AG04450 (cell line): ENCODE results near the gene IREB2. TPM values are rescaled to one million over a fixed set of nuclear protein-coding genes. Genes with fewer than 3 reads are reported as not detected.
"Not testable (repeated sequence)": the region's sequence is repeated elsewhere in the genome, so short reads cannot be mapped to it uniquely, and the experiment has no call there.

Source experiments
- CTCF ChIA-PET: fragments of 300-600, 350-600 bp; formaldehyde crosslinking; extraction: SDS; loops from one replicate; lab custom pipeline; 2022; ENCODE audit warnings: antibody characterized with exemption, inconsistent platforms; lab: Charles Lee
- POLR2A ChIA-PET: fragments of 350-600 bp; formaldehyde crosslinking; extraction: SDS; loops from one replicate; lab custom pipeline; 2021; ENCODE audit warnings: antibody characterized with exemption, inconsistent platforms; lab: Yijun Ruan, JAX
- DNase-seq: peaks from one replicate; pipeline ENCODE4 v3.0.0-alpha.2; 2011; ENCODE audit warnings: low read depth, low spot score
- H3K27ac ChIP-seq: one replicate; pipeline ENCODE4 v1.5.1; 2012; ENCODE audit warnings: low read depth, low read length, control low read depth
- H3K27me3 ChIP-seq: one replicate; pipeline ENCODE4 v1.6.0; 2012; ENCODE audit warnings: low read length; ENCODE audit not compliant: control insufficient read depth, insufficient read depth
- H3K4me3 ChIP-seq: 2 replicates; pipeline ENCODE4 v1.5.1; 2011; ENCODE audit warnings: mild to moderate bottlenecking, low read depth, low read length, control low read depth
- H3K9me3 ChIP-seq: 2 replicates; pipeline ENCODE4 v1.5.1; 2012; ENCODE audit warnings: low read length; ENCODE audit not compliant: control insufficient read depth, insufficient read depth
- CTCF ChIP-seq: IDR thresholded peaks from 2 replicates; pipeline ENCODE4 v1.5.1; 2011; ENCODE audit warnings: low read depth, low read length, control low read depth, inconsistent platforms
- polyA plus RNA-seq: library from polyadenylated mRNA; depleted of rRNA; stranded (reverse); fragments of >200 nt; gene quantifications from 2 replicates; pipeline ENCODE4 v1.2.3, GENCODE V29; 2011

IREB2 gene
- polyA plus RNA-seq, 1 experiment, result 30.4 TPM

DNA sequence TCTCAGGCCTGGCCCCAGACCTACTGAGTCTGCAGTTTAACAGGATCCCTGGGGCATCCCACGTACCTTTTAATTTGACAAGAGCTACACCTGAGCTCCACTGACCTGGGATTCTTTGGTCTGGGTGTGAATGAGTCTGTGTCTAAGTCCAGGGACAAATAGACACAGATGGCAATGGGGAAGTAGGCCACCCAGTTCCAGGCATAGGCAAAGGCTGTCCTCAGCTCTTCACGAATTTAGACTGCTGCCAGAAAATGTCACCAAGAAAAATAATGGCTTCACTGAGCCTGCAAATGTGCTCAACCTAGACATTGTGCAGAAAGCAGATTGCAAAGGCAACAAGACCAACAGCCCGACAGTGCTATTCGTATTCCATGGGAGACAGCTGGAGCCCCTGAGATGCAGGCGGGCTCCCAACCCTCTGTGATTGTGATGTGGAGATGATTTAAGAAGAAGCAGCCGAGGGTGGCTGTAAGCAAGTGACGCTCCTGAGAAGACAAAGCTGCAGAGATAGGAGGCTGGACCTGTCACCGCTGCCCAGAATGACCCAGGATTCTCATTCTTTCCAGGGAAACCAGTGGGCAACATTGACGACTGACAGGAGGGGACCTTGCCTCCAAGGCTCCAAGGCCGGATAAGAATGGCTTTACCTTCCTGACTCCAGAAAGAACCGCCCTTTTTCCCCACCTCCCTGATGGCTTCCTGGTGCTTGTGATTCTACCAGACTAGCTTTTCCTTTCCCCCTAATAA is 39.8 kb upstream of the IREB2 start:
- no peak overlapping the region for H3K4me3 ChIP-seq
- POLR2A ChIA-PET, result interaction anchor here (0.7 kb wide), 1 partner anchor 171 kb away, joined by 3 read pairs; no protein-coding TSS in a partner anchor
- H3K27me3 ChIP-seq, result peaks cover 27% of the 10 kb centered on the region
- no peak overlapping the region for H3K27ac ChIP-seq
- no peak for DNase-seq
- H3K9me3 ChIP-seq, result no peaks in the 10 kb centered on the region
- TF ChIP-seq CTCF, result no peak
- CTCF ChIA-PET, result no interaction called here

DNA sequence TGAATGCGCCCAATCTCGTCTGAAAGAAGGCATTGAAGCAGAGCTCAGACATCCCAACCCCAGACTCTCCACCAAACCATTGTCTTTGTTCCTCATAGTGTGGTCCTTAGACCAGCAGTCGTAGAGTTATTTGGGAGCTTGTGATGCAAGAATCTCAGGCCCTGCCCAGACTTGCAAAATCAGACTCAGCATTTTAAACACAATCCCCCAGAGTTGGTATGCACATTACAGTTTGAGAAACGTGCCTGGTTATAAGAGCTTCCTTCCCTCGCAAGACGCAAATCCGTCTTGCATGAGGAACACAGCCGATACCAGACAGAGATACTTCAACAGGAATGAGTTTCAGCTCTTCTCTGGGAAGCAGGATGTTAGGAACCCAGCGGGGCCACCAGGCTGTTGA is 38.9 kb upstream of the IREB2 start:
- ChIA-PET POLR2A (interaction anchor here (0.7 to 0.9 kb wide), 2 partner anchors 8 to 172 kb away, joined by 3 read pairs; no protein-coding TSS in a partner anchor), CTCF (interaction anchor here (0.6 kb wide), 1 partner anchor 42 kb away, joined by 3 read pairs; no protein-coding TSS in a partner anchor)
- DNase-seq, result no peak
- H3K27me3 ChIP-seq, result peaks cover 27% of the 10 kb centered on the region
- no peaks in the 10 kb centered on the region for H3K9me3 ChIP-seq
- TF ChIP-seq CTCF, result no peak
- H3K4me3 ChIP-seq, result no peak overlapping the region
- no peak overlapping the region for H3K27ac ChIP-seq

GRCh38 chr15:78402061-78402610 is 35.9 kb upstream of the IREB2 start:
- Histone ChIP-seq H3K27ac (no peak overlapping the region), H3K4me3 (no peak overlapping the region), H3K27me3 (peaks cover 43% of the 10 kb centered on the region), H3K9me3 (peaks cover 8% of the 10 kb centered on the region)
- POLR2A ChIA-PET, result no interaction called here
- TF ChIP-seq CTCF, result no peak
- no peak for DNase-seq
- CTCF ChIA-PET, result no interaction called here

DNA sequence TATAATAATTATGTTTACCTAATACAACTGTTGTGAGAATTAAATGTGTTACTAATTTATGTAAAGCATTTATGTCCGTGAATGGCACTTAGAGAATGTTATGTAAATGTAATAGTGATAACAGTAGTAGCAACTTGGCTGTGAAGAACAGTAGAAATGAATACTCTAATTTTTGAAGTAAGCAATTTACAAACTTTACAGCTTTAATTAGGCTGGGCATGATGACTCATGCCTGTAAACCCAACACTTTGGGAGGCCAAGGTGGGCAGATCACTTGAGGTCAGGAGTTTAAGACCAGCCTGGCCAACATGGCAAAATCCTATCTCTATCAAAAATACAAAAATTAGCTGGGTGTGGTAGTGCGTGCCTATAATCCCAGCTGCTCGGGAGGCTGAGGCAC is 33.9 kb upstream of the IREB2 start:
- ChIA-PET POLR2A (no interaction called here), CTCF (no interaction called here)
- no peak overlapping the region for H3K4me3 ChIP-seq
- H3K9me3 ChIP-seq, result peaks cover 8% of the 10 kb centered on the region
- TF ChIP-seq CTCF, result no peak
- no peak for DNase-seq
- H3K27ac ChIP-seq, result no peak overlapping the region
- peaks cover 31% of the 10 kb centered on the region for H3K27me3 ChIP-seq

- H3K27me3 ChIP-seq, result peaks cover 26% of the 10 kb centered on the region
- DNase-seq, POLR2A ChIA-PET, H3K9me3 ChIP-seq, H3K4me3 ChIP-seq, H3K27ac ChIP-seq: not testable (repeated sequence)
- CTCF ChIA-PET, result interaction anchor here (0.6 kb wide), 1 partner anchor 99 kb away, joined by 5 read pairs; no protein-coding TSS in a partner anchor
Measured at GRCh38 chr15:78404796-78405195, 33.2 kb upstream of the IREB2 start.
